Measurements from ENCODE around the gene WIPF1.
A peak's percentile ranks its signal among the peaks of the same experiment; 100 is the strongest.

The WIPF1 gene

GRCh38 chr2:174529916-174530315 is 67.7 kb downstream of the WIPF1 start:
- no peak for DNase-seq

GRCh38 chr2:174527959-174528358 is 69.6 kb downstream of the WIPF1 start:
- DNase-seq = no peak

DNA sequence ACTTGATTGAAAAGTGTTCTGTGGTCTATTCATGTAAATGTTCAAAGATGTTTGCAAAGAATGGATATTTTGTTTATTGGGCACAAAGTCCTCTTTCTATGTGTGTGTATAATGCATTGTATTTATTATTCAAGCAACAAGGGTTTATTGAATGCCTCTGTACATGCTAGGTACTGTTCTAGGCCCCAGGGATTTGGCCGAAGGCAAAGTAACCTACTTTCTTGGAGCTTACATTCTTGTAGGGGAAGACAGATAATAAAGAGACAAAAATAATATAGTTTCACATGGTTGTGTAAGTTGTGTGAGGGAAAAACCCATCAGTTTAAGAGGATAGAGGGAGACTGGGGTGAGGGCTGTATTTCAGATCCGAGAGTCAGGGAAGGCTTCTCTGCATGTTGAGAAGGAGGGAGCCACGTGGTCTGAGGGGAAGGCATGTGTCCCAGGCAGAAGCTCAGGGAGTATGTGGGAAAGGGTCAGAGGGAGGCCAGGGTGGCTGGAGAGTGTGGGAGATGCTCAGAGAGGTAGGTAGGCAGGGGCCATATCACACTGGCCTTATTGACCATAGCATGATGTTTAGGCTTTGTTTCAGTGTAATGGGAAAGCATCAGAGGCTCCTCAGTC is 70.4 kb downstream of the WIPF1 start:
- DNase-seq = no peak

DNA sequence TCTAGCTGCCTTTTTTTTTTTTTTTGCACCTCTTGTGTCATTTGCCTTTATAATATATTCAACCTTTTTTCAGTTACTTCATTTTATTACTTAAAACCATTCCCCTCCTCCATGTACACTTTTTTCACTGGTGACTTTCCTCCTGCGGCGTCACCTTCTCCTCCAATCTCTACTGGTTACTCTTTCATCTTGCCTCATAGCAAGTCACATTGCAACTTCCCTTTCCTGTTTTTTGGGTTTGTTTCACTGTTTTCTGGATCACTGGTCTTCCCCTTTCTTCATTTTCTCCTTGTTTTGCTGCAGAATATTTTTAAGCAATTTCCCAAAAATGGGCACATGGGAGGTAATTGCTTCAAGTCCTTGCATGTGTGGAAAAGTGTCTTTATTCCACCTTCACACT is 73.1 kb downstream of the WIPF1 start:
- DNase-seq = no peak

DNA sequence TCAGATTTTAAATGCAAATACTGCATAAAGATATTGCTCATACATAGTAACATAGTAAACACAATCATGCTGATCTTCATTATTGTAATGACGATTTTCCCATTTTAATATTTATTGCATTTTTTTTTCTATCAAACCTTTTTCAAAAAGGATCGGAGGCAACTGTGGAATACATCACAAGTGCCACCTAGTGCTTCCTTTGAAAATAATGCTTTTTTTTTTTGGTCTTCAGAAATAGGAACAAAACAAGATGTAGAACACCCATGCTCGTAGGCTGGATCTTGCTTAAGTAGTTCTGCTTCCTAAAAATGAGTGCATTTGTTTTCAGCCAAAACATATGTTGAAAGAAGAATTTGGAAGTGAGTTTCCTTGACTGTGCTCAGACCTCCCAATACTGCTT is 75.1 kb downstream of the WIPF1 start:
- peak in 1 of 2 experiments; percentile 11 for DNase-seq

DNA sequence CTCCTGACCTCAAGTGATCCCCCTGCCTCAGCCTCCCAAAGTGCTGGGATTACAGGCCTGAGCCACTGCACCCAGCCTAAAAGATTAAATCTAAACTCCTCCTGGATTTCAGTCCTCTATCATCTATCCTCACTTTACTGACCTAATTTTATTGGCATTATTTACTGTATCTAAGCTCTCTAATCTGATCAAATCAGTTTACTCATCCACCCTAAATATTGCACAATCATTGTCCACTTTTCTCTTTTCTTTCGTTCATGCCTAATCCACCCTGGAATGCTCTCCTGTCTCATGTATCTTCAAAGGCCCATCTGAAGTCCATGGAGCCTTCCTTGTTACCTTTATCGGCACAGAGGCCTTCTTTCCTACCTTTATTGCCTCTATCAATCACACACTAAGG is 79.2 kb downstream of the WIPF1 start:
- DNase-seq = no peak

DNA sequence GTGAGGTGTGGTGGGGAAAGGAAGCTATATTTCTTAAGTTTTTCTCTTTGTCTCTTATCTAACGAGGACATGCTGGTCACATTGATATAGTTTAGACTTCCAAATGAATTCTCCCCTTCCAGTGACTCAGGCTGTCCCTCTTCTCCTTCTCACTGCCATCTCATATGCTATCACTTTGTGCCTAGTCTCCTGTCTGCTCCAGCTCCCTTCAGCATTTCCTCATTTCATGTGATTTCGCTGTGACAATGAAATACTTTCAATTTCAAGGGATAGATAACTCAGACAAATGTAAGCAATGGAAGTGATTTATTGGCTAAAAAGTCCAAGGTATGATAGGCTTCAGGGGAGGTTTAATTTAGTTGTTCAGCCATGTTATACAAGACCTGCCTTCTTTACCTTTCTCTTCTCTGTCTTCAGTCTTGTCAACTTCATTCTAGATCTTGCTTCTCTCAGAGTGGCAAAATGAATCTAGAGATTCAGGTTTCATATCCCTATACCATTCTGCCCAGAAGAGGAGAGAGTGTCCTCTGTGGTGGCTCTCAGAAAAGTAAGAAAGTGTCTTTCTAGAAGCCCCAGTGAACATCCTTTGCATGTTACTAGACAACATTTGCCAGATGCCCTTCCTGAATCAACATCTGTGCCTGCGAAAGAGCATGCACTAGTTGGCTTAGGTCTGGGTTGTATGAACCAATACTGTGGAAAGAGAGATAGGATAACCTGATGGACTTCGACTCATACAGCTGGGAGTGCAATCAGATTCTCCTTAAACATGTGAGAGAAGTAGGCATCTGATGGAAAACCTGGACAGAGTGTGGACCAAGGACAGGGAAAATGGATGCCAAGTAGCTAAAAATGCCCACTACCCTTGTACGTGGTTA is 80.9 kb downstream of the WIPF1 start:
- no peak for DNase-seq

- no peak for DNase-seq
Measured at GRCh38 chr2:174512345-174512744, 85.3 kb downstream of the WIPF1 start.

DNA sequence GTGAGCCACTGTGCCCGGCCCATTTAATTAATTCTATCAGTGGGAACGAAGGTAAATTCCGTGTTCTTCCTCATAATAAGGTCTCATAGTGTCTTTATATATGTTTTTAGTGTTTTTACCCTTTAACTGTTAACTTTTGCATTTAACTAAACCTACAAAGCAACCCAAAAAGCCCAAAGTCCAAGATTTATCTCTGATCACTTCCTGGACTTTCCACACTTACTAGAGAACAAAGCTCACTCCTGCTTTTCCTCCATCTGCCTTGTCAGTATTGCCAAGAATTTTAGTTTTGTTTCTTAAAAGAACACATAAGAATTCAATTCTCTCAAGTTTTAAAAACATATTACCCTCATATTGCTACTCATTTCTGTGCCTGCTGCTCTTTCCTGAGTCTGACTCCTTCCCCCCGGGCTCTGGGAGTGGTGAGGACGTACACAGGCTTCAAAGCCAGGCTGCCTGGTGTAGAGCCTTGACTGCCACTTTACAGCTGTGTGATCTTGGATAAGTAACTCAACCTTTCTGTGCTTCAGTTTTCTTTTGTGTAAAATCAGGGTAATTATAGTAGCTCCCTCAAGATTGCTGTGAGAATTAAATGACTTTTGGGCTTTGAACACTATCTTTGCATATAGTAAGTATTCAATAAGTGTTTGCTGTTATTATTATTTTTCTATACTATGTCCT is 85.9 kb downstream of the WIPF1 start:
- DNase-seq = no peak

DNA sequence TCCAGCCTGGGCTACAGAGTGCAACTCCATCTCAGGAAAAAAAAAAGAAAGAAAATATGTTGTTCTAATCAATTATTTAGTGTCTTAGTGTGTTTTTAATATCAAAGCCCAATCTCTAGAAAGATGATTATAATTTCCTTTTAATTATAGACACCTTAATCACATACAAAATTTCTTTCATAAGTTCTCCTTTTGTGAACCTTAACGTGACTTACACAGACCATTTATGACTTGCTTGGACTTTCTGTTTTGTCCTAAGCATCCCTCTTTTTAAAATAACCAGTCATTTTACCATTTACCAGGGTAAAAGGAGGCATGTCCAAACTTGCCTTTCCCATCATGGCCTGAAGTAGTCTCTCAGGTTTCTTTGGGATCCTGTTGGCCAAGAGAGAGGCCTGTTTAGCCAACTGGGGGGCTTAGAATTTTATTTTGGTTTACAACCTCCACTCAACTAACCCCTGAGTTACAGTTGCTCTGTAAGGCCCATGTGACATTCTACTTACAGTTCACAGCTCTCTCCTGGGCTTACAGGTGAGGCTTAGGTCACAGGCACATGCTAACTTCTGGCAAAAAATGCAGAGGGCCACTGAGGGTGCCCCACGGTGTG is 86.9 kb downstream of the WIPF1 start:
- peak in 1 of 2 experiments; percentile 13 for DNase-seq
